WERI-Rb-1 (cell line): ENCODE measurements around the gene CHPT1.

Source experiments
- DNase-seq: peaks from one replicate; pipeline ENCODE4 v3.0.0-alpha.2; 2020
- H3K27ac ChIP-seq: fragments of 250-450 bp; sonication (Bioruptor Pico); 2 replicates; pipeline ENCODE4 v1.5.1; 2020; ENCODE audit warnings: mild to moderate bottlenecking, moderate library complexity
- H3K27me3 ChIP-seq: fragments of 250-450 bp; sonication (Bioruptor Pico); 2 replicates; pipeline ENCODE4 v1.5.1; 2021; ENCODE audit warnings: mild to moderate bottlenecking, low read depth, moderate library complexity; ENCODE audit not compliant: insufficient read depth, severe bottlenecking
- H3K36me3 ChIP-seq: fragments of 250-450 bp; sonication (Bioruptor Pico); 2 replicates; pipeline ENCODE4 v1.5.1; 2020; ENCODE audit warnings: mild to moderate bottlenecking, moderate library complexity
- H3K4me3 ChIP-seq: 2 replicates; pipeline ENCODE4 v1.5.1; 2011; ENCODE audit warnings: low read depth, mild to moderate bottlenecking, control low read depth, low read length
- H3K9me3 ChIP-seq: fragments of 250-450 bp; sonication (Bioruptor Pico); 2 replicates; pipeline ENCODE4 v1.5.1; 2021; ENCODE audit warnings: mild to moderate bottlenecking, moderate library complexity; ENCODE audit not compliant: severe bottlenecking
- CTCF ChIP-seq: IDR thresholded peaks from 2 replicates; pipeline ENCODE4 v1.5.1; 2011; ENCODE audit warnings: low read depth, mild to moderate bottlenecking, control low read depth, inconsistent platforms, low read length

CHPT1 gene

DNA sequence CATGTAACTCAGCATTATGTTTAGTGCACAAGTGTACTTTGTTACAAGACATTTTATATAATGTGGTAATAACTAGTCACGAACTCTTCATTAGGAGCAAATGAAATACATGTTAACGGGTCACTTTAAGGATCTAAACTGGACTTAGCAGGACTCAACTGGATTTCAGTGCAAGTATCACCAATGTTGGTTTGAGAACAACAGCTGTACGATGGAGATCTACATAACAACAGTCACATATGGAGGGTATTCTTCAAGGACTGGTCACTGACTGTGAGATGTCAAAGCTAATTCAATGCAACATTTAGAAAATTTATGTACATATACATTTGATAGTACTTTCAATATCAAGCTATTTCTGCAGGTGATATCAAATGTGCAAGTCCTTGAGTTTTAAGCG lies 64.3 kb downstream of the CHPT1 start:
- no peak for TF ChIP-seq CTCF
- H3K27me3 ChIP-seq: no peaks in the 10 kb centered on the region
- H3K4me3 ChIP-seq: no peak overlapping the region
- H3K27ac ChIP-seq: no peak overlapping the region
- no peak for DNase-seq
- H3K36me3 ChIP-seq: no peaks in the 10 kb centered on the region
- no peaks in the 10 kb centered on the region for H3K9me3 ChIP-seq

- Histone ChIP-seq H3K4me3 (no peak overlapping the region), H3K27me3 (no peaks in the 10 kb centered on the region), H3K36me3 (no peaks in the 10 kb centered on the region), H3K27ac (no peak overlapping the region), H3K9me3 (no peaks in the 10 kb centered on the region)
- DNase-seq: no peak
- TF ChIP-seq CTCF: no peak
Observed at GRCh38 chr12:101763246-101763931, 65.9 kb downstream of the CHPT1 start.

DNA sequence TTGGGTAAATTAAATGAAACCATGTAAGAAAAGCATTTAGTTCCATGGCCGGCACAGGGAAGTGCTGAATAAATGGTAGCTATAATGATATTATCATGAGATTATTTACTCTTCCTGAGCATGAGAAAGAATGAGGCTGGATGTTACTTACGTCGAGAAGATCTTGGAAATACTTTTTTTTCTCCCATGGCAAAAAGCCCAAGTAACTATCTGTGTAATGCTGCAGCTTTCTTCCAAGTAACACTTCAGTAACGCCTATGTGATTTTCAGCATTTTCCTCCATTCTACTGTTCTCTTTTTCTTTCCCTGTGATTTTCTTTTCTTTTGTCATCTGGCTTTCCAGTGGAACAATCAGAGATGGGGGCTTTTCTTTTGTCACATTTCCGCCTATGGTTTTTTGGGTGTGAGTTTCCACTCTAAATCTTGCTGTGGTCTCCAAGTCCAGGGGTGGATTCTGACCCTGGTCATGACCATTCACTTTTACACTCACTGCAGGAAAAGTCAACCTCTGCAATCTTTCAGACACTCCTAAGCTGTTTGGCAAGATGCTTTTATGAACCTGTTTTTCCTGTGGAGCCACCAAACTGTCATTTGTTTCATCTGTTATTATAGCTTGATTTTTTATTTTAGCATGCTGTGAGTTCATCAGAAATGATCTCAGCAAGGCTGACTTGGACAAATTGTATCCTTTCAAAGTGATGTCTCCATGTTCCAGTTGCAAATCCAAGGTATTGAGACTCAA lies 66.8 kb downstream of the CHPT1 start:
- no peak for DNase-seq
- Histone ChIP-seq H3K36me3 (no peaks in the 10 kb centered on the region), H3K27me3 (no peaks in the 10 kb centered on the region), H3K27ac (no peak overlapping the region), H3K9me3 (no peaks in the 10 kb centered on the region), H3K4me3 (no peak overlapping the region)
- no peak for TF ChIP-seq CTCF

- Histone ChIP-seq H3K27ac (no peak overlapping the region), H3K36me3 (no peaks in the 10 kb centered on the region), H3K27me3 (no peaks in the 10 kb centered on the region), H3K9me3 (no peaks in the 10 kb centered on the region), H3K4me3 (no peak overlapping the region)
- no peak for TF ChIP-seq CTCF
- DNase-seq: no peak
Observed at GRCh38 chr12:101767537-101767936, 70.1 kb downstream of the CHPT1 start.

- no peaks in the 10 kb centered on the region for H3K27me3 ChIP-seq
- DNase-seq: peak; percentile 33
- no peak for TF ChIP-seq CTCF
- H3K36me3 ChIP-seq: no peaks in the 10 kb centered on the region
- H3K9me3 ChIP-seq: no peaks in the 10 kb centered on the region
- H3K27ac ChIP-seq: no peak overlapping the region
- H3K4me3 ChIP-seq: no peak overlapping the region
Observed at GRCh38 chr12:101768781-101769180, 71.3 kb downstream of the CHPT1 start.
